MM.1S (cell line): ENCODE results near the gene TFPI2.
"Not testable (repeated sequence)": the region's sequence is repeated elsewhere in the genome, so short reads cannot be mapped to it uniquely, and the experiment has no call there.

Experiments
- DNase-seq: peaks from one replicate; pipeline ENCODE4 v3.0.0-alpha.2; 2015
- H2AFZ ChIP-seq: fragments of 300-600 bp; sonication (generic); 2 replicates; pipeline ENCODE4 v1.6.0; 2016; ENCODE audit warnings: antibody characterized with exemption, low read length
- H3F3A ChIP-seq: fragments of 300-600 bp; sonication (generic); 2 replicates; pipeline ENCODE4 v1.6.1; 2016; ENCODE audit warnings: mild to moderate bottlenecking, antibody characterized with exemption, low read length, moderate library complexity, mixed read lengths; ENCODE audit not compliant: insufficient read depth
- H3K27ac ChIP-seq: fragments of 300-600 bp; sonication (generic); 2 replicates; pipeline ENCODE4 v1.5.1; 2016; ENCODE audit warnings: mild to moderate bottlenecking, low read length
- H3K27me3 ChIP-seq: fragments of 300-600 bp; sonication (generic); replicated peaks from 2 replicates; pipeline ENCODE4 v1.6.0; 2016; ENCODE audit warnings: low read length; ENCODE audit not compliant: insufficient read depth
- H3K36me3 ChIP-seq: fragments of 300-600 bp; sonication (generic); replicated peaks from 2 replicates; pipeline ENCODE4 v1.6.1; 2016; ENCODE audit warnings: mild to moderate bottlenecking, low read length, mixed read lengths; ENCODE audit not compliant: insufficient read depth
- H3K4me1 ChIP-seq: fragments of 300-600 bp; sonication (generic); 2 replicates; pipeline ENCODE4 v1.6.1; 2016; ENCODE audit warnings: low read length, mixed read lengths
- H3K4me2 ChIP-seq: fragments of 300-600 bp; sonication (generic); 2 replicates; pipeline ENCODE4 v1.6.0; 2016; ENCODE audit warnings: low read depth, low read length
- H3K4me3 ChIP-seq: fragments of 300-600 bp; sonication (generic); 2 replicates; pipeline ENCODE4 v1.5.1; 2016; ENCODE audit warnings: low read length, mixed read lengths
- H3K79me2 ChIP-seq: fragments of 300-600 bp; sonication (generic); 2 replicates; pipeline ENCODE4 v1.6.1; 2016; ENCODE audit warnings: mixed run types, low read length, mixed read lengths
- H3K9ac ChIP-seq: fragments of 300-600 bp; sonication (generic); 2 replicates; pipeline ENCODE4 v1.6.1; 2016; ENCODE audit warnings: low read length, mixed read lengths
- H3K9me2 ChIP-seq: fragments of 300-600 bp; sonication (generic); replicated peaks from 2 replicates; pipeline ENCODE4 v1.6.1; 2016; ENCODE audit warnings: mild to moderate bottlenecking, low read length, mixed read lengths; ENCODE audit not compliant: insufficient read depth
- H3K9me3 ChIP-seq: fragments of 300-600 bp; sonication (generic); replicated peaks from 2 replicates; pipeline ENCODE4 v1.6.1; 2016; ENCODE audit warnings: mild to moderate bottlenecking, low read length, mixed read lengths; ENCODE audit not compliant: insufficient read depth
- H4K20me1 ChIP-seq: fragments of 300-600 bp; sonication (generic); 2 replicates; pipeline ENCODE4 v1.6.1; 2016; ENCODE audit warnings: mild to moderate bottlenecking, low read length, moderate library complexity, mixed read lengths; ENCODE audit not compliant: insufficient read depth
- EZH2 ChIP-seq: fragments of 300-600 bp; sonication (generic); optimal IDR thresholded peaks from 2 replicates; pipeline ENCODE3; 2017; ENCODE audit warnings: low read depth, mild to moderate bottlenecking, antibody characterized with exemption, low read length, mixed read lengths
- EZH2phosphoT487 ChIP-seq: fragments of 300-600 bp; sonication (generic); IDR thresholded peaks from 2 replicates; pipeline ENCODE4 v1.6.1; 2018; ENCODE audit warnings: antibody characterized with exemption, low read length
- TF ChIP-seq, protein P1 (sequence below): fragments of 300-600 bp; sonication (generic); IDR thresholded peaks from 2 replicates; pipeline ENCODE4 v1.5.1; 2016; ENCODE audit warnings: antibody characterized with exemption, low read length, mixed read lengths

Gene TFPI2

DNA sequence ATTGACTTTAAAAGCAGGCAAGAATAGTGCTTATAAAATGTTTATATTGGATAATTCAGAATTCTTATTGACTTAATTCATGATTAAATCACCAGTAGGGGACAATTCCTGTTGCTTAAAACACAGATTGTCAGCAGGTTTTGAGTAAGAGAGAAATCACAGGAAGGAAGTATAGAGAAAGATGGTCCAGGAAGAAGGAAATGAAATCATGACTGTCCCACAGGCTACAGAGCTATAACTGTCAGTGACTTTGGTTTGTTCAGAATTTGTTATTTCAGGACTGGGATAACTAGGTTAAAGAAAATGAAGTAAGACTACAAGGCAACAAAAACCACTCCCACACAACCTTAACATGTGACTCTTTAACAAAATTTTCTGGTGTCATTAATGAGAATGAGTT, 22.6 kb upstream of the TFPI2 start:
- TF ChIP-seq, protein P1, sequence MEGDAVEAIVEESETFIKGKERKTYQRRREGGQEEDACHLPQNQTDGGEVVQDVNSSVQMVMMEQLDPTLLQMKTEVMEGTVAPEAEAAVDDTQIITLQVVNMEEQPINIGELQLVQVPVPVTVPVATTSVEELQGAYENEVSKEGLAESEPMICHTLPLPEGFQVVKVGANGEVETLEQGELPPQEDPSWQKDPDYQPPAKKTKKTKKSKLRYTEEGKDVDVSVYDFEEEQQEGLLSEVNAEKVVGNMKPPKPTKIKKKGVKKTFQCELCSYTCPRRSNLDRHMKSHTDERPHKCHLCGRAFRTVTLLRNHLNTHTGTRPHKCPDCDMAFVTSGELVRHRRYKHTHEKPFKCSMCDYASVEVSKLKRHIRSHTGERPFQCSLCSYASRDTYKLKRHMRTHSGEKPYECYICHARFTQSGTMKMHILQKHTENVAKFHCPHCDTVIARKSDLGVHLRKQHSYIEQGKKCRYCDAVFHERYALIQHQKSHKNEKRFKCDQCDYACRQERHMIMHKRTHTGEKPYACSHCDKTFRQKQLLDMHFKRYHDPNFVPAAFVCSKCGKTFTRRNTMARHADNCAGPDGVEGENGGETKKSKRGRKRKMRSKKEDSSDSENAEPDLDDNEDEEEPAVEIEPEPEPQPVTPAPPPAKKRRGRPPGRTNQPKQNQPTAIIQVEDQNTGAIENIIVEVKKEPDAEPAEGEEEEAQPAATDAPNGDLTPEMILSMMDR: no peak
- Histone ChIP-seq H3K4me3 (no peak overlapping the region), H3K9me2 (no peaks in the 10 kb centered on the region), H3K4me2 (no peak overlapping the region), H3K27ac (no peak overlapping the region), H3K27me3 (no peaks in the 10 kb centered on the region), H3K4me1 (no peaks in the 10 kb centered on the region), H4K20me1 (no peaks in the 10 kb centered on the region), H3K9ac (no peak overlapping the region), H3K9me3 (no peaks in the 10 kb centered on the region), H3K79me2 (no peaks in the 10 kb centered on the region), H3K36me3 (no peaks in the 10 kb centered on the region), H2AFZ (no peak overlapping the region), H3F3A (no peaks in the 10 kb centered on the region)
- DNase-seq: no peak

DNA sequence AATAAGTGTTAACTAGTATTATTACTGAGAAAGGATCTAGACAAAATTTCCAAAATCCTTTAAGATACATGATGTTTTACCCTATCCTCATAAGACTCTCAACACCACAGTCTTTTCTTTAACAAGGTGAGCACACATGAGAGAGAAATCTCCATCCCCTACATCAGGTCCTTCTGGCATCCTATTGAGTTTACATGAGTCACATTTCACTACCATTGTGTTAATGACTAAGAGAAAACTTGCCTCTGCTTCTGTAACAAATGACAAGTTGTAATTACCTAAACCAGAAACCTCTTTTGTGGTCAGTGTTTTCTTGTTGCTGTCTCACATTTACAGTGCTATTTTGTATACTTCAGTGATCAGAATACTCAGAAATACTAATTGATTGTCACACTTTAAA, 21.1 kb upstream of the TFPI2 start:
- H3K4me2 ChIP-seq, H4K20me1 ChIP-seq: not testable (repeated sequence)

DNA sequence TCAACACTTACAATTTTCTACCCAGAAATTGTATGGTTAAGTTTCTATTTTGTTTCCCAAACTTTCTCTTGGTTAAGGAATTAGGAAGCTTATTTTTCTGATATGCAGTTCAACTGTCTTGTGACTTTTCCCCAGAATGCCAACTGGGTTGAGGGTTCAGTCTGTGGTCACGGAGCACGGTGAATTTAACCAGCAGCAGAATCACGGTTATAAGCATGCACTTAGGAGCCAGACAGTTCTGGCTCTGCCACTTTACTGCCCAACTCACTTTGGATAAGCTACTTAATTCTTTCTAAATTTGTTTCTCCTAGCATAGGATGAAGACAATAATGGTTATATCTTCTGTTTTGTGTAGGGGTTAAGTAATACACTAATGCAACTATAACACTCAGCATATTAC, 20.7 kb upstream of the TFPI2 start:
- not testable (repeated sequence) for H3K9ac ChIP-seq, H3K79me2 ChIP-seq, H3K36me3 ChIP-seq, H2AFZ ChIP-seq, H4K20me1 ChIP-seq, H3K27ac ChIP-seq, DNase-seq, H3K9me2 ChIP-seq, H3K4me3 ChIP-seq, H3K4me1 ChIP-seq, H3K27me3 ChIP-seq, H3F3A ChIP-seq, H3K9me3 ChIP-seq, H3K4me2 ChIP-seq

More for the DNA sequence above, 21.1 kb upstream of the TFPI2 start:
- H3K9ac ChIP-seq, H3K36me3 ChIP-seq, H3K27ac ChIP-seq, H3K27me3 ChIP-seq, H2AFZ ChIP-seq, H3K79me2 ChIP-seq, H3F3A ChIP-seq, DNase-seq, H3K4me1 ChIP-seq, H3K9me2 ChIP-seq, H3K4me3 ChIP-seq, H3K9me3 ChIP-seq: not testable (repeated sequence)

DNA sequence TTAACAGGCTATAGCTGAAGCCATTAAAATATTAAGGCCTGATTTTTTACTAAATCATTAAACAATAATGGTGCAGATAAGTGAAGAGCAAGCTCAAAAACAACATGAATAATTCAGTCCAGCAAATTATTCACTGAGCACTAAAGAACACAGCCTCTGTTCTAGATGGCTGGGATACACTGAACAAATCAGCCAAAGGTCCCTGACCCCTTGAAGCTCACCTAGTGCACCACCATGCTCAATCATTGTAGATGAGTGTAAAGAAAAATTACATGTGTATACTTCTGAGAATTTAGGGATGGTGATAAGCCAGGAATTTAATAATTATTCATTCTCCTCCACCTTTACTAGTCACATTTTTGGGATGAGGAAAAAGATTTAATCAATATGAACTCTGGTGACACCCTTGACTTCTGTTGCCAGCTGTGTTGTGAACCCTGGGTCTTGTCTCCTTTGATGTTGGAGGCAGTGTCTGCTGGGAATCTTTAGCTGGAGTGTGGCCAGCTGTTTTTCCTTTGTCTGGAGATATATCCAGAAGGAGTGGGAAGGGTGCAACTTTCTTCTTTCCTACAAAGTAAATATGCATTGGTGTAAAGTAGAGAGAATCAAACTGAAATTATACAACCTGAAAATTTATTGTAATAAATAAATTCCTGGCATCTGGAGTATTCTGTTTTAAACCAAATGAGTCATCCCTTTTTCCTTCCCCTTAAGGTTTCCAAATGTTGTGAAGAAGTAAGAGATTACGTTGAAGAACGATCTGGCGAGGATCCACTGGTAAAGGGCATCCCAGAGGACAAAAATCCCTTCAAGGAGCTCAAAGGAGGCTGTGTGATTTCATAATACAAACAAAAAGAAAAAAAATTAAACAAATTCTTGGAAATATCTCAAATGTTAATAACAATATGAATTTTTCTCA, 19.8 kb upstream of the TFPI2 start:
- Histone ChIP-seq H3K4me1 (no peaks in the 10 kb centered on the region), H2AFZ (no peak overlapping the region), H3K27me3 (no peaks in the 10 kb centered on the region), H3K79me2 (no peaks in the 10 kb centered on the region), H3K9me2 (no peaks in the 10 kb centered on the region), H4K20me1 (no peaks in the 10 kb centered on the region), H3K4me2 (no peak overlapping the region), H3K9ac (no peak overlapping the region), H3F3A (no peaks in the 10 kb centered on the region), H3K4me3 (no peak overlapping the region), H3K36me3 (no peaks in the 10 kb centered on the region), H3K9me3 (no peaks in the 10 kb centered on the region), H3K27ac (no peak overlapping the region)
- TF ChIP-seq EZH2 (no peak), EZH2phosphoT487 (no peak)
- TF ChIP-seq, protein P1: no peak
- no peak for DNase-seq
